Stomach (tissue), 4 donors: Measurements from ENCODE around the gene TCTN1.

Source experiments
- POLR2A ChIP-seq, 4 donors: fragments of 450-650 bp; IDR thresholded peaks; one replicate each; pipeline ENCODE4 v1.6.1; 2016; ENCODE audit warnings: antibody characterized with exemption in 4 of 4, control low read depth in 2 of 4, mild to moderate bottlenecking in 1 of 4, moderate library complexity in 1 of 4
- TF ChIP-seq, protein P1 (sequence below), 7 experiments: fragments of 450-650 bp in 4 of 7; fragments of 200-600 bp in 3 of 7; sonication (generic) in 3 of 7; IDR thresholded peaks; one replicate each; pipeline ENCODE4 v1.5.1; 2016 to 2019; ENCODE audit warnings: antibody characterized with exemption in 7 of 7, control low read depth in 2 of 7, mild to moderate bottlenecking in 1 of 7

DNA sequence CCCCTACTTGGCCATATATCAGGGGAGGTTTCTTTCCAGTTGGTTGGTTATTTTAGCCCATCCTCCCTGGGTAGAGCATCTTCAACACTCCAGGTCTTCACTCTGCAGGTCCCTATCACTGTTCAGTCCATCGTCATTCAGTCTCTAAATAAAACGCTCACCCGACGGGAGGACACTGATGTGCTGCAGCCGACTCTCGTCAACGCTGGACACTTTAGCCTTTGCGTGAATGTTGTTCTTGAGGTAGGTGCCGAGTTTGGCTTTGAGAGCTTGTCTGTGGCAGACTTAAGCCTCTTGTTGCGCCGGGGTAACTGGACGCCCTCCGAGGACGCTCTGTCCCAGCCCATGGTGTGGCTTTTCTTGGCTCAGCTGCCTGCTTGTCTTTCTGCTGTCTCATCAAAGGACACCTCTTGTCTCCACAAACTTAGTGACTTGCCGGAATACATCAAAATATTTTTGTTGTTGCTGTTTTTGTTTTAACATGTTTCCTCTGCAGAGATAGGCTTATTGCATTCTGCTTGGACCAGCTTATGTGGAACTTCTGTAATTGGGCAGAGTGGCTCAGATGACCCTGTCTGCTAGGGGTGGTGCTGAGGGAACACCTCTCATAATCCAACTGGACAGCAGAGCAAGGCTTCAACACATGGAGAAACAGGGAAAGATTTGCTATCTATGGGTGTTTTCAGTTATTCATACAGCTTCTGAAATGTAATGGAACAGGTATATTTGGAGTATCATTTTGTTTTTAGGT, 26.5 kb downstream of the TCTN1 start:
- TF ChIP-seq, protein P1, sequence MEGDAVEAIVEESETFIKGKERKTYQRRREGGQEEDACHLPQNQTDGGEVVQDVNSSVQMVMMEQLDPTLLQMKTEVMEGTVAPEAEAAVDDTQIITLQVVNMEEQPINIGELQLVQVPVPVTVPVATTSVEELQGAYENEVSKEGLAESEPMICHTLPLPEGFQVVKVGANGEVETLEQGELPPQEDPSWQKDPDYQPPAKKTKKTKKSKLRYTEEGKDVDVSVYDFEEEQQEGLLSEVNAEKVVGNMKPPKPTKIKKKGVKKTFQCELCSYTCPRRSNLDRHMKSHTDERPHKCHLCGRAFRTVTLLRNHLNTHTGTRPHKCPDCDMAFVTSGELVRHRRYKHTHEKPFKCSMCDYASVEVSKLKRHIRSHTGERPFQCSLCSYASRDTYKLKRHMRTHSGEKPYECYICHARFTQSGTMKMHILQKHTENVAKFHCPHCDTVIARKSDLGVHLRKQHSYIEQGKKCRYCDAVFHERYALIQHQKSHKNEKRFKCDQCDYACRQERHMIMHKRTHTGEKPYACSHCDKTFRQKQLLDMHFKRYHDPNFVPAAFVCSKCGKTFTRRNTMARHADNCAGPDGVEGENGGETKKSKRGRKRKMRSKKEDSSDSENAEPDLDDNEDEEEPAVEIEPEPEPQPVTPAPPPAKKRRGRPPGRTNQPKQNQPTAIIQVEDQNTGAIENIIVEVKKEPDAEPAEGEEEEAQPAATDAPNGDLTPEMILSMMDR (IDR thresholded peaks at IDR 0.05) = no peak
- TF ChIP-seq POLR2A (IDR thresholded peaks at IDR 0.05) = no peak
